CD8-positive, alpha-beta memory T cell (primary cell): ENCODE results near the gene CPNE7. TPM values are rescaled to one million over a fixed set of nuclear protein-coding genes. Genes with fewer than 3 reads are reported as not detected.
A peak's percentile ranks its signal among the peaks of the same experiment; 100 is the strongest.

Experiments
- CTCF ChIA-PET: fragments of 350-600 bp; sonication (Branson Sonifier 250); formaldehyde crosslinking; loops from one replicate; lab custom pipeline; 2021; ENCODE audit warnings: antibody characterized with exemption; lab: Charles Lee
- POLR2A ChIA-PET: fragments of 350-600 bp; sonication (Branson Sonifier 250); formaldehyde crosslinking; loops from one replicate; lab custom pipeline; 2021; ENCODE audit warnings: antibody characterized with exemption; lab: Charles Lee
- DNase-seq, 5 donors: peaks; one replicate each; pipeline versions ENCODE4 v3.0.0 to v3.0.0-alpha.2; 2020 to 2022; ENCODE audit warnings: mixed read lengths in 1 of 5
- H3K27ac ChIP-seq: one replicate; pipeline ENCODE4 v1.7.0; 2013; ENCODE audit warnings: low read depth, mild to moderate bottlenecking, low read length, moderate library complexity
- H3K27me3 ChIP-seq: 2 replicates; pipeline ENCODE4 v1.7.0; 2013; ENCODE audit warnings: low read length, mild to moderate bottlenecking; ENCODE audit not compliant: insufficient read depth, poor library complexity, severe bottlenecking
- H3K36me3 ChIP-seq: 2 replicates; pipeline ENCODE4 v1.7.0; 2013; ENCODE audit warnings: mild to moderate bottlenecking, low read length, moderate library complexity; ENCODE audit not compliant: insufficient read depth
- H3K4me1 ChIP-seq: 2 replicates; pipeline ENCODE4 v1.7.0; 2013; ENCODE audit warnings: mild to moderate bottlenecking, low read length, moderate library complexity; ENCODE audit not compliant: insufficient read depth
- H3K4me3 ChIP-seq: 2 replicates; pipeline ENCODE4 v1.7.0; 2013; ENCODE audit warnings: mild to moderate bottlenecking, low read length
- H3K9me3 ChIP-seq: 2 replicates; pipeline ENCODE4 v1.7.0; 2013; ENCODE audit warnings: mild to moderate bottlenecking, low read length
- H3K27ac Mint-ChIP-seq, 8 donors: one replicate each; pipeline ENCODE4 v1.8.0; 2020 to 2021; ENCODE audit warnings: mixed read lengths in 8 of 8, mild to moderate bottlenecking in 6 of 8, inconsistent platforms in 3 of 8, moderate library complexity in 3 of 8
- H3K27me3 Mint-ChIP-seq, 2 donors: one replicate each; pipeline ENCODE4 v1.8.0; 2020 to 2021; ENCODE audit warnings: mixed read lengths in 2 of 2, mild to moderate bottlenecking in 1 of 2, moderate library complexity in 1 of 2
- H3K36me3 Mint-ChIP-seq, 3 donors: one replicate each; pipeline ENCODE4 v1.8.0; 2020 to 2021; ENCODE audit warnings: mixed read lengths in 3 of 3, inconsistent platforms in 1 of 3, mild to moderate bottlenecking in 1 of 3
- H3K4me1 Mint-ChIP-seq, 3 donors: one replicate each; pipeline ENCODE4 v1.8.0; 2020 to 2021; ENCODE audit warnings: mixed read lengths in 3 of 3, inconsistent platforms in 1 of 3, mild to moderate bottlenecking in 1 of 3
- H3K4me3 Mint-ChIP-seq, 7 donors: one replicate each; pipeline ENCODE4 v1.8.0; 2020 to 2021; ENCODE audit warnings: mixed read lengths in 7 of 7, mild to moderate bottlenecking in 6 of 7, moderate library complexity in 4 of 7, inconsistent platforms in 2 of 7
- H3K9me3 Mint-ChIP-seq, 5 donors: one replicate each; pipeline ENCODE4 v1.8.0; 2020 to 2022; ENCODE audit warnings: mixed read lengths in 5 of 5, mild to moderate bottlenecking in 3 of 5, moderate library complexity in 2 of 5, inconsistent platforms in 1 of 5
- polyA plus RNA-seq: library from polyadenylated mRNA; unstranded; fragments of 300-500 nt; fragmentation: Illumina TruSeq; gene quantifications from one replicate; pipeline ENCODE4 v1.2.3, GENCODE V29; 2021
- total RNA-seq, 2 experiments: library from RNA; stranded (reverse); gene quantifications; one replicate each; pipeline ENCODE4 v1.2.3, GENCODE V29; 2021

The CPNE7 gene
- total and polyA plus RNA-seq, 3 experiments from 2014 or later = 3.2 to 12.9 (median 6.1) TPM

GRCh38 chr16:89607453-89607852 is 31.9 kb downstream of the CPNE7 start:
- H3K4me3 ChIP-seq = no peak overlapping the region
- Mint-ChIP-seq H3K9me3 (no peaks in the 10 kb centered on the region), H3K27me3 (peaks cover 3% of the 10 kb centered on the region in 2 donors), H3K4me1 (peaks cover 7 to 8% (median 8%) of the 10 kb centered on the region in 3 donors), H3K27ac (no peak overlapping the region), H3K4me3 (no peak overlapping the region), H3K36me3 (no peaks in the 10 kb centered on the region)
- no peaks in the 10 kb centered on the region for H3K9me3 ChIP-seq
- H3K4me1 ChIP-seq = peaks cover 7% of the 10 kb centered on the region
- no peaks in the 10 kb centered on the region for H3K27me3 ChIP-seq
- H3K27ac ChIP-seq = no peak overlapping the region
- no peak for DNase-seq
- no peaks in the 10 kb centered on the region for H3K36me3 ChIP-seq
- CTCF ChIA-PET = no interaction called here
- POLR2A ChIA-PET = no interaction called here

- POLR2A ChIA-PET = no interaction called here
- no peaks in the 10 kb centered on the region for H3K9me3 ChIP-seq
- peak overlapping the region in 1 of 8 donors; percentile 65 for H3K27ac Mint-ChIP-seq
- peaks cover 3% of the 10 kb centered on the region in 2 donors for H3K27me3 Mint-ChIP-seq
- H3K4me1 Mint-ChIP-seq = peaks cover under 1 to 2% (median 1%) of the 10 kb centered on the region in 3 donors
- H3K4me1 ChIP-seq = no peaks in the 10 kb centered on the region
- H3K27ac ChIP-seq = no peak overlapping the region
- no peaks in the 10 kb centered on the region for H3K36me3 Mint-ChIP-seq
- CTCF ChIA-PET = no interaction called here
- H3K9me3 Mint-ChIP-seq = no peaks in the 10 kb centered on the region
- no peaks in the 10 kb centered on the region for H3K36me3 ChIP-seq
- DNase-seq = no peak
- H3K4me3 Mint-ChIP-seq = no peak overlapping the region
- no peak overlapping the region for H3K4me3 ChIP-seq
- no peaks in the 10 kb centered on the region for H3K27me3 ChIP-seq
Observed at GRCh38 chr16:89607937-89608740, 32.6 kb downstream of the CPNE7 start.

- no peak overlapping the region for H3K27ac ChIP-seq
- no peaks in the 10 kb centered on the region for H3K27me3 ChIP-seq
- H3K9me3 ChIP-seq = no peaks in the 10 kb centered on the region
- H3K36me3 ChIP-seq = no peaks in the 10 kb centered on the region
- DNase-seq = no peak
- no peaks in the 10 kb centered on the region for H3K4me1 ChIP-seq
- CTCF ChIA-PET = no interaction called here
- H3K4me3 Mint-ChIP-seq = no peak overlapping the region
- H3K9me3 Mint-ChIP-seq = no peaks in the 10 kb centered on the region
- peaks cover 3% of the 10 kb centered on the region in 2 donors for H3K27me3 Mint-ChIP-seq
- POLR2A ChIA-PET = no interaction called here
- H3K4me3 ChIP-seq = no peak overlapping the region
- peaks cover 0 to 3% (median 0%) of the 10 kb centered on the region in 3 donors for H3K4me1 Mint-ChIP-seq
- no peak overlapping the region for H3K27ac Mint-ChIP-seq
- no peaks in the 10 kb centered on the region for H3K36me3 Mint-ChIP-seq
Observed at GRCh38 chr16:89610108-89610453, 34.5 kb downstream of the CPNE7 start.

GRCh38 chr16:89612415-89613166 is 37.0 kb downstream of the CPNE7 start:
- ChIA-PET POLR2A (no interaction called here), CTCF (no interaction called here)
- no peaks in the 10 kb centered on the region for H3K36me3 ChIP-seq
- H3K27me3 ChIP-seq = no peaks in the 10 kb centered on the region
- peaks cover 7% of the 10 kb centered on the region for H3K4me1 ChIP-seq
- H3K9me3 ChIP-seq = no peaks in the 10 kb centered on the region
- no peak overlapping the region for H3K27ac Mint-ChIP-seq
- peaks cover 0 to 5% (median 0%) of the 10 kb centered on the region in 5 donors for H3K9me3 Mint-ChIP-seq
- peaks cover 10 to 15% (median 13%) of the 10 kb centered on the region in 3 donors for H3K4me1 Mint-ChIP-seq
- no peak overlapping the region for H3K27ac ChIP-seq
- no peak overlapping the region for H3K4me3 Mint-ChIP-seq
- peaks cover 3 to 6% of the 10 kb centered on the region in 2 donors for H3K27me3 Mint-ChIP-seq
- no peak overlapping the region for H3K4me3 ChIP-seq
- no peak for DNase-seq
- H3K36me3 Mint-ChIP-seq = no peaks in the 10 kb centered on the region

GRCh38 chr16:89613231-89613953 is 37.8 kb downstream of the CPNE7 start, which contains the start of gene DPEP1:
DPEP1 (plus strand) TSS chr16:89613642; CDS start chr16:89630411, 16,769 bp downstream.
- peaks cover 0 to 5% (median 0%) of the 10 kb centered on the region in 5 donors for H3K9me3 Mint-ChIP-seq
- no peaks in the 10 kb centered on the region for H3K36me3 Mint-ChIP-seq
- no peaks in the 10 kb centered on the region for H3K36me3 ChIP-seq
- DNase-seq = no peak
- no peak within 1 kb of the TSS for H3K27ac ChIP-seq
- POLR2A ChIA-PET = no interaction called here
- peaks cover 10 to 15% (median 13%) of the 10 kb centered on the region in 3 donors for H3K4me1 Mint-ChIP-seq
- no peak within 1 kb of the TSS for H3K4me3 ChIP-seq
- H3K9me3 ChIP-seq = no peaks in the 10 kb centered on the region
- H3K27me3 ChIP-seq = no peaks in the 10 kb centered on the region
- H3K4me3 Mint-ChIP-seq = no peak within 1 kb of the TSS
- peaks cover 7% of the 10 kb centered on the region for H3K4me1 ChIP-seq
- H3K27me3 Mint-ChIP-seq = peaks cover 3 to 6% of the 10 kb centered on the region in 2 donors
- CTCF ChIA-PET = no interaction called here
- H3K27ac Mint-ChIP-seq = peak within 1 kb of the TSS in 2 of 8 donors; percentile 23 to 87

- Mint-ChIP-seq H3K36me3 (no peaks in the 10 kb centered on the region), H3K4me3 (no peak overlapping the region), H3K9me3 (peaks cover 0 to 5% (median 0%) of the 10 kb centered on the region in 5 donors), H3K27ac (no peak overlapping the region), H3K4me1 (peaks cover 10 to 15% (median 13%) of the 10 kb centered on the region in 3 donors), H3K27me3 (peaks cover 3 to 6% of the 10 kb centered on the region in 2 donors)
- DNase-seq = no peak
- H3K27ac ChIP-seq = no peak overlapping the region
- ChIA-PET POLR2A (no interaction called here), CTCF (no interaction called here)
- H3K36me3 ChIP-seq = no peaks in the 10 kb centered on the region
- H3K9me3 ChIP-seq = no peaks in the 10 kb centered on the region
- peaks cover 7% of the 10 kb centered on the region for H3K4me1 ChIP-seq
- H3K27me3 ChIP-seq = no peaks in the 10 kb centered on the region
- no peak overlapping the region for H3K4me3 ChIP-seq
Observed at GRCh38 chr16:89613954-89614459, 38.4 kb downstream of the CPNE7 start.

- Mint-ChIP-seq H3K27ac (no peak overlapping the region), H3K4me1 (peaks cover 10 to 15% (median 13%) of the 10 kb centered on the region in 3 donors), H3K36me3 (no peaks in the 10 kb centered on the region), H3K27me3 (peaks cover 3 to 6% of the 10 kb centered on the region in 2 donors), H3K9me3 (peaks cover 0 to 5% (median 0%) of the 10 kb centered on the region in 5 donors), H3K4me3 (no peak overlapping the region)
- H3K4me3 ChIP-seq = no peak overlapping the region
- CTCF ChIA-PET = interaction anchor here (1.1 kb wide), 1 partner anchor 12 kb away, joined by 3 read pairs; no protein-coding TSS in a partner anchor
- no peak overlapping the region for H3K27ac ChIP-seq
- no peak for DNase-seq
- H3K4me1 ChIP-seq = peaks cover 7% of the 10 kb centered on the region
- no peaks in the 10 kb centered on the region for H3K27me3 ChIP-seq
- no peaks in the 10 kb centered on the region for H3K36me3 ChIP-seq
- POLR2A ChIA-PET = interaction anchor here (0.6 kb wide), 1 partner anchor 22 kb away, joined by 5 read pairs; no protein-coding TSS in a partner anchor
- H3K9me3 ChIP-seq = no peaks in the 10 kb centered on the region
Observed at GRCh38 chr16:89615176-89615575, 39.6 kb downstream of the CPNE7 start.
